Loucy (cell line): ENCODE data around the gene AIFM2.
"Not testable (repeated sequence)": the region's sequence is repeated elsewhere in the genome, so short reads cannot be mapped to it uniquely, and the experiment has no call there.

ENCODE experiments used
- H2AFZ ChIP-seq: fragments of 200-600 bp; sonication (generic); 2 replicates; pipeline ENCODE4 v1.6.0; 2016; ENCODE audit warnings: antibody characterized with exemption, mild to moderate bottlenecking, low read length, moderate library complexity
- H3F3A ChIP-seq: fragments of 200-600 bp; 2 replicates; pipeline ENCODE4 v1.6.0; 2016; ENCODE audit warnings: antibody characterized with exemption, low read depth, mild to moderate bottlenecking
- H3K27me3 ChIP-seq: fragments of 200-600 bp; sonication (generic); 2 replicates; pipeline ENCODE4 v1.6.1; 2014; ENCODE audit warnings: low read length, mild to moderate bottlenecking; ENCODE audit not compliant: insufficient read depth, poor library complexity, severe bottlenecking
- H3K36me3 ChIP-seq: fragments of 200-600 bp; sonication (generic); 2 replicates; pipeline ENCODE4 v1.6.1; 2016; ENCODE audit warnings: low read length; ENCODE audit not compliant: insufficient read depth
- H3K4me1 ChIP-seq: fragments of 200-600 bp; sonication (generic); 2 replicates; pipeline ENCODE4 v1.5.1; 2014; ENCODE audit warnings: low read length, mild to moderate bottlenecking; ENCODE audit not compliant: insufficient read depth, poor library complexity, severe bottlenecking
- H3K4me2 ChIP-seq: fragments of 200-600 bp; sonication (generic); 2 replicates; pipeline ENCODE4 v1.6.0; 2014; ENCODE audit warnings: antibody characterized with exemption, low read length, low read depth, mild to moderate bottlenecking; ENCODE audit not compliant: poor library complexity, severe bottlenecking
- H3K4me3 ChIP-seq: fragments of 200-600 bp; sonication (generic); 2 replicates; pipeline ENCODE4 v1.5.1; 2014; ENCODE audit warnings: low read length, mild to moderate bottlenecking, mixed read lengths; ENCODE audit not compliant: poor library complexity, severe bottlenecking
- H3K79me2 ChIP-seq: fragments of 200-600 bp; sonication (generic); 2 replicates; pipeline ENCODE4 v1.6.1; 2014; ENCODE audit warnings: low read length; ENCODE audit not compliant: insufficient read depth
- H3K9ac ChIP-seq: fragments of 200-600 bp; sonication (generic); 2 replicates; pipeline ENCODE4 v1.6.0; 2014; ENCODE audit warnings: mild to moderate bottlenecking, low read depth, low read length, moderate library complexity; ENCODE audit not compliant: poor library complexity, severe bottlenecking
- H3K9me2 ChIP-seq: fragments of 200-600 bp; sonication (generic); replicated peaks from 2 replicates; pipeline ENCODE4 v1.6.1; 2016; ENCODE audit warnings: low read depth, low read length, mixed read lengths
- H3K9me3 ChIP-seq: fragments of 200-600 bp; sonication (generic); 2 replicates; pipeline ENCODE4 v1.6.1; 2014; ENCODE audit warnings: mild to moderate bottlenecking, antibody characterized with exemption, low read length, low read depth; ENCODE audit not compliant: insufficient read depth
- H4K20me1 ChIP-seq: fragments of 200-600 bp; sonication (generic); 2 replicates; pipeline ENCODE4 v1.6.0; 2014; ENCODE audit warnings: antibody characterized with exemption, low read length, mild to moderate bottlenecking; ENCODE audit not compliant: insufficient read depth, poor library complexity, severe bottlenecking
- EZH2phosphoT487 ChIP-seq: fragments of 200-600 bp; IDR thresholded peaks from 2 replicates; pipeline ENCODE4 v1.6.1; 2018; ENCODE audit warnings: antibody characterized with exemption, mild to moderate bottlenecking, moderate library complexity, borderline replicate concordance
- TF ChIP-seq, protein P1 (sequence below): fragments of 200-600 bp; sonication (generic); conservative IDR thresholded peaks from 2 replicates; pipeline ENCODE4 v1.5.1; 2014; ENCODE audit warnings: mild to moderate bottlenecking, antibody characterized with exemption, low read length

Gene AIFM2

DNA sequence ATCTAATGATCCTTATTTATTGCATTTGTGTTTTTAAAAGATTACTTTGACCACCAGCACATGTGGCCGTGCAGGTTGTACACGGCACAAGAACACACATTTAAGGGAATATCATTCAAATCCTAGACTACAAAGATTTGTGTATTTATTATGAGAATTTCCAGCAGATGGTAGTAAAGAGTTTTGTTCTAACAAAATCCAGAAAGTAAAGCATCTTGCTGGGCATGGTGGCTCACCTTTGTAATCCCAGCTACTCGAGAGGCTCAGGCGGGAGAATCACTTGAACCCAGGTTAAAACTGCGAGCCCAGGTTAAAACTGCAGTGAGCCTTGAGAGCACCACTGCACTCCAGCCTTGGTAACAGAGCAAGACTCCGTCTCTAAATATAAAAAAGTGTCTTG lies 48.4 kb downstream of the AIFM2 start:
- Histone ChIP-seq H3K4me2 (no peak overlapping the region), H3K36me3 (no peaks in the 10 kb centered on the region), H3F3A (no peaks in the 10 kb centered on the region), H3K27me3 (no peaks in the 10 kb centered on the region), H3K4me1 (no peaks in the 10 kb centered on the region), H3K79me2 (no peaks in the 10 kb centered on the region), H2AFZ (no peak overlapping the region), H3K4me3 (no peak overlapping the region), H3K9me2 (no peaks in the 10 kb centered on the region), H3K9me3 (no peaks in the 10 kb centered on the region), H4K20me1 (no peaks in the 10 kb centered on the region), H3K9ac (no peak overlapping the region)
- TF ChIP-seq, protein P1, sequence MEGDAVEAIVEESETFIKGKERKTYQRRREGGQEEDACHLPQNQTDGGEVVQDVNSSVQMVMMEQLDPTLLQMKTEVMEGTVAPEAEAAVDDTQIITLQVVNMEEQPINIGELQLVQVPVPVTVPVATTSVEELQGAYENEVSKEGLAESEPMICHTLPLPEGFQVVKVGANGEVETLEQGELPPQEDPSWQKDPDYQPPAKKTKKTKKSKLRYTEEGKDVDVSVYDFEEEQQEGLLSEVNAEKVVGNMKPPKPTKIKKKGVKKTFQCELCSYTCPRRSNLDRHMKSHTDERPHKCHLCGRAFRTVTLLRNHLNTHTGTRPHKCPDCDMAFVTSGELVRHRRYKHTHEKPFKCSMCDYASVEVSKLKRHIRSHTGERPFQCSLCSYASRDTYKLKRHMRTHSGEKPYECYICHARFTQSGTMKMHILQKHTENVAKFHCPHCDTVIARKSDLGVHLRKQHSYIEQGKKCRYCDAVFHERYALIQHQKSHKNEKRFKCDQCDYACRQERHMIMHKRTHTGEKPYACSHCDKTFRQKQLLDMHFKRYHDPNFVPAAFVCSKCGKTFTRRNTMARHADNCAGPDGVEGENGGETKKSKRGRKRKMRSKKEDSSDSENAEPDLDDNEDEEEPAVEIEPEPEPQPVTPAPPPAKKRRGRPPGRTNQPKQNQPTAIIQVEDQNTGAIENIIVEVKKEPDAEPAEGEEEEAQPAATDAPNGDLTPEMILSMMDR: peak; percentile 34
- TF ChIP-seq EZH2phosphoT487: no peak

DNA sequence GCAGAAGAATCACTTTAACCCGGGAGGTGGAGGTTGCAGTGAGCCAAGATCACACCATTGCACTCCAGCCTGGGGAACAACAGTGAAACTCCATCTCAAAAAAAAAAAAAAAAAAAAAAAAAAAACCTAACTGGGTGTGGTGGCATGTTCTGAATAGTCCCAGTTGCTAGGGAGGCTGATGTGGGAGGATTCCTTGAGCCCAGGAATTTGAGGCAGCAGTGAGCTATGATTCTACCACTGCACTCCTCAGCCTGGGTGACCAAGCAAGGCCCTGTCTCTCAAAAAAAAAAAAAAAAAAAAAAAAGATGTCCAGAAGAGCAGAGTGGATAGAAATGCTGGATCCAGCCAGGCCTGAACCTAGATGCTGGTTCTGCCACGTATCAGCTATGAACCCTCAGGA lies 51.8 kb downstream of the AIFM2 start:
- H3K9ac ChIP-seq, H4K20me1 ChIP-seq, H3K4me2 ChIP-seq, H3K9me3 ChIP-seq, H3K9me2 ChIP-seq, H3K79me2 ChIP-seq, H3F3A ChIP-seq, H2AFZ ChIP-seq, H3K4me1 ChIP-seq, H3K36me3 ChIP-seq, H3K4me3 ChIP-seq, H3K27me3 ChIP-seq: not testable (repeated sequence)

DNA sequence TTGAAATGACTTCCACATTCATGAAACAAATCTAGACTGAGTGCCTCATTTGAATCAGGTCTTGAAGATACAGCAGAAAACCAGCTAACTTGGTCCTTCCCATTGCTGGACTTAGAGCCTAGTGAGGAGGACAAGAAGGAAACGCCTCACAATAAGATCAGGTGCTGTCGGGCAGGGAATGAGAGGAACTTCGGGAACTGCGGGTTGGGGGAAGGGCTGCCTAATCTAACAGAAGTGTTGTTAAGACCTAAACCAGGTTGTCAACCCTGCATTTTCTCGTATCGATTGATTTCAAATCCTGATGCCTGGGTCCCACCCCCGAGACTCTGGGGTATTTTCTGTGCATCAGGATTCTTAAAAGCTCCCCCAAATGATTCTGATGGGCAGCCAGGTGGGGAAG lies 53.7 kb downstream of the AIFM2 start:
- Histone ChIP-seq H4K20me1 (no peaks in the 10 kb centered on the region), H3K4me3 (no peak overlapping the region), H3K4me1 (no peaks in the 10 kb centered on the region), H3K9me3 (no peaks in the 10 kb centered on the region), H2AFZ (no peak overlapping the region), H3K4me2 (no peak overlapping the region), H3K79me2 (no peaks in the 10 kb centered on the region), H3K36me3 (no peaks in the 10 kb centered on the region), H3F3A (no peaks in the 10 kb centered on the region), H3K9ac (no peak overlapping the region), H3K27me3 (no peaks in the 10 kb centered on the region), H3K9me2 (no peaks in the 10 kb centered on the region)
- TF ChIP-seq, protein P1: no peak
- TF ChIP-seq EZH2phosphoT487: no peak

DNA sequence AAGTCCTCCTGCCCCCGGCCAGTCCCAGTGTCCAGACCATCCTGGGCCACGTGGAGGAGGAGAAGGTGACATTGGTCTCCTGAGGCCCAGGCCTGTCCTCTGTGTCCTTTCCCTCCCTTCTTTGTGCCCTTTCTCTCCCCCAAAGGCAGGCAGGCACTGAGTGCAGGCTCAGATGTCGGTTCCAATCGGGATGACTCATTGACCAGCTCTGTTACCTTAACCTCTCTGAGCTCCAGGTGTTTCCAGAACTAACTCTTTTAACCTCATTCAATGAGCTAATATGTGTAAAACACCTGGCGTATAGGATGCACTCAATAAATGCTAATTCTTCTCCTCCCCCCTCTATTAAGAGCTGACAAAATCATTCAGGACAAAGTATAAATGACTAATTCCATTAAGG lies 54.3 kb downstream of the AIFM2 start:
- TF ChIP-seq EZH2phosphoT487: no peak
- TF ChIP-seq, protein P1: no peak
- no peaks in the 10 kb centered on the region for H3K36me3 ChIP-seq
- no peaks in the 10 kb centered on the region for H3K9me2 ChIP-seq
- H3K27me3 ChIP-seq: no peaks in the 10 kb centered on the region
- no peak overlapping the region for H3K4me2 ChIP-seq
- no peak overlapping the region for H3K4me3 ChIP-seq
- H3K9ac ChIP-seq: no peak overlapping the region
- no peaks in the 10 kb centered on the region for H3K4me1 ChIP-seq
- H4K20me1 ChIP-seq: no peaks in the 10 kb centered on the region
- H3K79me2 ChIP-seq: no peaks in the 10 kb centered on the region
- H3K9me3 ChIP-seq: no peaks in the 10 kb centered on the region
- H2AFZ ChIP-seq: no peak overlapping the region
- H3F3A ChIP-seq: no peaks in the 10 kb centered on the region
